Bronchus fibroblast of lung (primary cell): ENCODE data around the gene KIF21B. TPM values are rescaled to one million over a fixed set of nuclear protein-coding genes. Genes with fewer than 3 reads are reported as not detected.

Experiments used
- total RNA-seq: library from RNA; depleted of rRNA; stranded (reverse); fragments of >200 nt; gene quantifications from 2 replicates; pipeline ENCODE4 v1.2.3, GENCODE V29; 2015

Gene KIF21B
- 3.0 and 3.3 TPM in 2 replicates for total RNA-seq

GRCh38 chr1:201023517-201023902 is at the start of gene KIF21B:
KIF21B (minus strand) TSS chr1:201023714; CDS start chr1:201023383, 331 bp downstream.

Other genes starting within 250 kb of the KIF21B start
- gene GPR25, start 150.7 kb downstream of the KIF21B start, total RNA-seq, result not detected in 2 replicates
- gene INAVA, start 128.8 kb downstream of the KIF21B start, total RNA-seq, result 0.34 and 2.5 TPM in 2 replicates
- gene CACNA1S, start 88.7 kb upstream of the KIF21B start, total RNA-seq, result not detected in 2 replicates
- under 0.01 TPM in 1 of 2 replicates, not detected in the other for gene ASCL5, start 103.5 kb upstream of the KIF21B start, total RNA-seq
- gene TMEM9, start 130.8 kb upstream of the KIF21B start, total RNA-seq, result 78.0 and 80.6 TPM in 2 replicates
- not detected in 2 replicates for gene IGFN1, start 167.1 kb upstream of the KIF21B start, total RNA-seq